ENCODE measurements around the gene ADAMTSL2.

The ADAMTSL2 gene

GRCh38 chr9:133593587-133594253, 59.2 kb downstream of the ADAMTSL2 start:
- Histone ChIP-seq H3K4me1 (ENCODE audit: control insufficient read depth, insufficient read depth, low read length, unreplicated experiment) (no peaks in the 10 kb centered on the region), H3K27ac (ENCODE audit: low read depth, low read length) (no peak overlapping the region), H2AFZ (ENCODE audit: low read length, unreplicated experiment) (no peak overlapping the region), H3K79me2 (ENCODE audit: control insufficient read depth, insufficient read depth, low read length, unreplicated experiment) (no peaks in the 10 kb centered on the region), H3K4me3 (ENCODE audit: low read depth, low read length) (no peak overlapping the region), H3K36me3 (ENCODE audit: insufficient read depth, low read length) (no peaks in the 10 kb centered on the region), H3K27me3 (ENCODE audit: insufficient read depth, low read length) (peaks cover 23% of the 10 kb centered on the region; the same call in 1 of the 2 replicates)

GRCh38 chr9:133594310-133594709, 59.8 kb downstream of the ADAMTSL2 start:
- Histone ChIP-seq H3K27ac (ENCODE audit: low read depth, low read length) (no peak overlapping the region), H3K79me2 (ENCODE audit: control insufficient read depth, insufficient read depth, low read length, unreplicated experiment) (no peaks in the 10 kb centered on the region), H3K27me3 (ENCODE audit: insufficient read depth, low read length) (peaks cover 23% of the 10 kb centered on the region; the same call in 1 of the 2 replicates), H2AFZ (ENCODE audit: low read length, unreplicated experiment) (no peak overlapping the region), H3K4me1 (ENCODE audit: control insufficient read depth, insufficient read depth, low read length, unreplicated experiment) (no peaks in the 10 kb centered on the region), H3K4me3 (ENCODE audit: low read depth, low read length) (no peak overlapping the region), H3K36me3 (ENCODE audit: insufficient read depth, low read length) (no peaks in the 10 kb centered on the region)

- Histone ChIP-seq H3K79me2 (ENCODE audit: control insufficient read depth, insufficient read depth, low read length, unreplicated experiment) (no peaks in the 10 kb centered on the region), H3K27me3 (ENCODE audit: insufficient read depth, low read length) (peaks cover 26% of the 10 kb centered on the region; the same call in 1 of the 2 replicates), H2AFZ (ENCODE audit: low read length, unreplicated experiment) (no peak overlapping the region), H3K36me3 (ENCODE audit: insufficient read depth, low read length) (no peaks in the 10 kb centered on the region), H3K4me1 (ENCODE audit: control insufficient read depth, insufficient read depth, low read length, unreplicated experiment) (no peaks in the 10 kb centered on the region), H3K27ac (ENCODE audit: low read depth, low read length) (no peak overlapping the region), H3K4me3 (ENCODE audit: low read depth, low read length) (no peak overlapping the region)
Observed at GRCh38 chr9:133595910-133596309, 61.4 kb downstream of the ADAMTSL2 start.

DNA sequence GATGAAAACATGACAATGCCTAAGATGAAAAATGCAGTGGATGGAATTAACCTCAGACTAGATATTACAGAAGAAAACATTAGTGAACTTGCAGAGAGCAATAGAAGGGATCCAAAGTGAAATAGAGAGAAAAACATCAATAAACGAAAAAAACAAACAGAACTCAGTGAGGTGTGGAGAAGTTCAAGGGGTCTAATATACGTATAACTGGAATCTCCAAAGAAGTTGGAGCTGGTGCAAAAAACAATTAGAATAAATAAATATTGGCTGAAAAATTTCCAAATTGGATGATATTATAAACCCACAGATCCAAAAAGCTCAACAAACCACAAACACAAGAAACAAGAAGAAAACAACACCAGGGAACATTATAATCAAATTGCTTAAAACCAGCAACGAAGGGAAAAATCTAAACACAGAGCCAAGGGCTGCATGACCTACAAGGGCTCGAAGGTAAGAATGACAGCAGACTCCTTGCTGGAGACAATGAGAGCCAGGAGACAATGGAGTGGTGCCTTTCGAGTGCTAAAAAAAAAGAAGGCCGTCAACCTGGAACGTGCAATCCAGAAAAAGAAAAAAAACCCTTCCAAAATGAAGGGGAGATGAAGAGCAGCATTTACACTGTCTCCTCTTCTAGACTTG, 62.9 kb downstream of the ADAMTSL2 start:
- Histone ChIP-seq H3K79me2 (ENCODE audit: control insufficient read depth, insufficient read depth, low read length, unreplicated experiment) (no peaks in the 10 kb centered on the region), H3K4me1 (ENCODE audit: control insufficient read depth, insufficient read depth, low read length, unreplicated experiment) (no peaks in the 10 kb centered on the region), H2AFZ (ENCODE audit: low read length, unreplicated experiment) (no peak overlapping the region), H3K4me3 (ENCODE audit: low read depth, low read length) (no peak overlapping the region), H3K27me3 (ENCODE audit: insufficient read depth, low read length) (peaks cover 38% of the 10 kb centered on the region), H3K36me3 (ENCODE audit: insufficient read depth, low read length) (no peaks in the 10 kb centered on the region), H3K27ac (ENCODE audit: low read depth, low read length) (no peak overlapping the region)

- H3K4me1 ChIP-seq (ENCODE audit: control insufficient read depth, insufficient read depth, low read length, unreplicated experiment) = no peaks in the 10 kb centered on the region
- H3K4me3 ChIP-seq (ENCODE audit: low read depth, low read length) = no peak overlapping the region
- no peaks in the 10 kb centered on the region for H3K79me2 ChIP-seq (ENCODE audit: control insufficient read depth, insufficient read depth, low read length, unreplicated experiment)
- peaks cover 50% of the 10 kb centered on the region for H3K27me3 ChIP-seq (ENCODE audit: insufficient read depth, low read length)
- H2AFZ ChIP-seq (ENCODE audit: low read length, unreplicated experiment) = no peak overlapping the region
- no peaks in the 10 kb centered on the region for H3K36me3 ChIP-seq (ENCODE audit: insufficient read depth, low read length)
- H3K27ac ChIP-seq (ENCODE audit: low read depth, low read length) = no peak overlapping the region
Observed at GRCh38 chr9:133598978-133599377, 64.5 kb downstream of the ADAMTSL2 start.

DNA sequence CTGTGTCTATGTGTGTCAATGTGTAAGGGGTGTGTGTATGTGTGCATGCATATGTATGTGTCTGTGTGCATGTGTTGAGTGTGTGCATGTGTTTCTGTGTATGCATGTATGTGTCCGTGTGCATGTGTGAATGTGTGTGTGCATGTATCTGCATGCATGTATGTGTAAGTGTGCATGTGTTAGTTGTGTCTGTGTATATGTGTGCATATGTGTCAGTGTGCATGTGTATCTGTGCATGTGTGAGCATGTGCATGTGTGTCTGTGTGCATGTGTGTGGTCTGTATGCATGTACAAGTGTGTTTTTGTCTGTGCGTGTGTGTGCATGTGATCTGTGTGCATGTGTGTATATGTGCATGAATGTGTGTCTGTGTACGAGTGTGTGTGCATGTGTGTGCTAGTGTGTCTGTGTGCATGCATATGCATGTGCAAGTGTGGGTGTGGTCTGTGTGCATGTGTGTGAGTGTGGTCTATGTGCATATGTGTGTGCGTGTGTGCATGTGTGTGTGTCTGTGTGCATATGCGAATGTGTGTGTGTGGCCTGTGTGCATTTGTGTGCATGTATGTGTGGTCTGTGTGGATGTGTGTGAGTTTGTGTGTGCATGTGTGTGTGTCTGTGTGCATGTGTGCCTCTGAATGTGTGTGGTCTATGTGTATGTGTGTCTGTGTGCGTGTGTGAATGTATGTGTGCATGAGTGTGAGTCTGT, 65.1 kb downstream of the ADAMTSL2 start:
- H3K27ac ChIP-seq (ENCODE audit: low read depth, low read length) = no peak overlapping the region
- H3K79me2 ChIP-seq (ENCODE audit: control insufficient read depth, insufficient read depth, low read length, unreplicated experiment) = no peaks in the 10 kb centered on the region
- H3K27me3 ChIP-seq (ENCODE audit: insufficient read depth, low read length) = peaks cover 46% of the 10 kb centered on the region
- H3K4me3 ChIP-seq (ENCODE audit: low read depth, low read length) = no peak overlapping the region
- H3K36me3 ChIP-seq (ENCODE audit: insufficient read depth, low read length) = no peaks in the 10 kb centered on the region
- no peaks in the 10 kb centered on the region for H3K4me1 ChIP-seq (ENCODE audit: control insufficient read depth, insufficient read depth, low read length, unreplicated experiment)
- no peak overlapping the region for H2AFZ ChIP-seq (ENCODE audit: low read length, unreplicated experiment)

- Histone ChIP-seq H3K79me2 (ENCODE audit: control insufficient read depth, insufficient read depth, low read length, unreplicated experiment) (no peaks in the 10 kb centered on the region), H3K27me3 (ENCODE audit: insufficient read depth, low read length) (peaks cover 53% of the 10 kb centered on the region), H2AFZ (ENCODE audit: low read length, unreplicated experiment) (no peak overlapping the region), H3K36me3 (ENCODE audit: insufficient read depth, low read length) (no peaks in the 10 kb centered on the region), H3K27ac (ENCODE audit: low read depth, low read length) (no peak overlapping the region), H3K4me3 (ENCODE audit: low read depth, low read length) (no peak overlapping the region), H3K4me1 (ENCODE audit: control insufficient read depth, insufficient read depth, low read length, unreplicated experiment) (no peaks in the 10 kb centered on the region)
Observed at GRCh38 chr9:133600739-133601138, 66.2 kb downstream of the ADAMTSL2 start.

DNA sequence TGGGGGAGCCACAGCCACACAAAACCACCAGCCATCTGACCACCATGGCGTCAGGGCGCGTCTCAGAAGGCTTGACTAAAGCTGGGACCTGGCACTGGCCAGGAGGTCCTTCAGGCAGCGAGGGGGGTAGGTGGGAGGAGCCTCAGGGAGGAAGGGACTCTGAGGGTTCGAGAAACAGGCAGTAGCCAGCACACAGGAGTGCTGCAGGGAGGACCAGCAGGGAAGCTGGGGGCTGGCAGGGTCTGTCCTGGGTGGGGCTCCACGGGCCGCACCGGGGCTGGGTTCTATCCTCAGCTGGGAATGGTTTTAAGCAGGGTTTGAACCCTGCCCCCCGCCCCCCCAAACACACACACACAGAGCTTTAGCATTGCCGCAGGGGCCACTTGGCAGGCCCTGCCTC, 67.2 kb downstream of the ADAMTSL2 start:
- Histone ChIP-seq H2AFZ (ENCODE audit: low read length, unreplicated experiment) (no peak overlapping the region), H3K79me2 (ENCODE audit: control insufficient read depth, insufficient read depth, low read length, unreplicated experiment) (no peaks in the 10 kb centered on the region), H3K36me3 (ENCODE audit: insufficient read depth, low read length) (no peaks in the 10 kb centered on the region), H3K4me1 (ENCODE audit: control insufficient read depth, insufficient read depth, low read length, unreplicated experiment) (no peaks in the 10 kb centered on the region), H3K4me3 (ENCODE audit: low read depth, low read length) (no peak overlapping the region), H3K27ac (ENCODE audit: low read depth, low read length) (no peak overlapping the region), H3K27me3 (ENCODE audit: insufficient read depth, low read length) (peaks cover 58% of the 10 kb centered on the region)

DNA sequence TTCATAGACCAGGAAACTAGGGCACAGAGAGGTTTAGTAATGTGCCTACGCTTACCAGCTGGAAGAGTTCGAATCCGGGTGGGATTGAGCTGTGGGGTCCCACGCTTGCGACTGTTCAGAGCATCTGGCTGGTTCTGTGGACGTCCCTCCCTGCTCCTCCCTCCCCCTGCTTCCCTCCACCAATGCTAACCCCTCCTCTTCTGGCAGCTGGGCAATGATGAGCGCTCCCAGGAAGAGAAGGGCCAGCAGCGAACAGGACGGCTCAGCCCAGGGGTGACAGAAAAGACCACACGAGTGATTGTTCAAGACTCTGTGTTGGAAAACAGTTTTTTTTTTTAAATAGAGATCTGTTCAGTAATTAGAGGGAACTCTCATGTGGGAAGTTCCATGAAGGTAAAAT, 67.8 kb downstream of the ADAMTSL2 start:
- H3K27me3 ChIP-seq (ENCODE audit: insufficient read depth, low read length) = peaks cover 58% of the 10 kb centered on the region
- H3K4me3 ChIP-seq (ENCODE audit: low read depth, low read length) = no peak overlapping the region
- no peak overlapping the region for H2AFZ ChIP-seq (ENCODE audit: low read length, unreplicated experiment)
- no peak overlapping the region for H3K27ac ChIP-seq (ENCODE audit: low read depth, low read length)
- no peaks in the 10 kb centered on the region for H3K36me3 ChIP-seq (ENCODE audit: insufficient read depth, low read length)
- H3K4me1 ChIP-seq (ENCODE audit: control insufficient read depth, insufficient read depth, low read length, unreplicated experiment) = no peaks in the 10 kb centered on the region
- H3K79me2 ChIP-seq (ENCODE audit: control insufficient read depth, insufficient read depth, low read length, unreplicated experiment) = no peaks in the 10 kb centered on the region

GRCh38 chr9:133603135-133603927, 68.8 kb downstream of the ADAMTSL2 start:
- H2AFZ ChIP-seq (ENCODE audit: low read length, unreplicated experiment) = no peak overlapping the region
- no peak overlapping the region for H3K27ac ChIP-seq (ENCODE audit: low read depth, low read length)
- no peak overlapping the region for H3K4me3 ChIP-seq (ENCODE audit: low read depth, low read length)
- H3K27me3 ChIP-seq (ENCODE audit: insufficient read depth, low read length) = peaks cover 64% of the 10 kb centered on the region
- no peaks in the 10 kb centered on the region for H3K4me1 ChIP-seq (ENCODE audit: control insufficient read depth, insufficient read depth, low read length, unreplicated experiment)
- H3K36me3 ChIP-seq (ENCODE audit: insufficient read depth, low read length) = no peaks in the 10 kb centered on the region
- no peaks in the 10 kb centered on the region for H3K79me2 ChIP-seq (ENCODE audit: control insufficient read depth, insufficient read depth, low read length, unreplicated experiment)
